Psoas muscle (tissue), 8 donors: Measurements from ENCODE around the gene TSPAN6. TPM values are rescaled to one million over a fixed set of nuclear protein-coding genes. Genes with fewer than 3 reads are reported as not detected.

Experiments
- ATAC-seq, 4 donors: fragments of 200-7000 bp; cut with Tn5 transposase; one replicate each; pipeline ENCODE4 v1.9.1; 2020; ENCODE audit warnings: moderate library complexity in 3 of 4, mild to moderate bottlenecking in 2 of 4
- DNase-seq, 2 donors: peaks; one replicate each; pipeline ENCODE4 v3.0.0-alpha.2; 2020
- H3K27ac ChIP-seq: fragments of 200-600 bp; one replicate; pipeline ENCODE4 v1.8.0; 2022
- H3K27me3 ChIP-seq, 3 donors: fragments of 200-600 bp in 1 of 3; one replicate each; pipeline versions ENCODE4 v1.6.1 to v1.8.0; 2013 to 2022; ENCODE audit warnings: low read length in 2 of 3, mild to moderate bottlenecking in 2 of 3, moderate library complexity in 1 of 3; ENCODE audit not compliant: insufficient read depth in 3 of 3
- H3K36me3 ChIP-seq, 2 donors: fragments of 200-600 bp in 1 of 2; one replicate each; pipeline versions ENCODE4 v1.6.1 to v1.8.0; 2013 to 2022; ENCODE audit warnings: low read depth in 1 of 2, mild to moderate bottlenecking in 1 of 2, moderate library complexity in 1 of 2; ENCODE audit not compliant: insufficient read depth in 1 of 2
- H3K4me1 ChIP-seq: fragments of 200-600 bp; one replicate; pipeline ENCODE4 v1.8.0; 2022
- H3K4me3 ChIP-seq: fragments of 200-600 bp; one replicate; pipeline ENCODE4 v1.8.0; 2022; ENCODE audit warnings: mild to moderate bottlenecking
- H3K9me3 ChIP-seq: fragments of 200-600 bp; one replicate; pipeline ENCODE4 v1.8.0; 2022
- WGBS, 3 donors: extraction: QIAGEN DNeasy Blood & Tissue Kit; methylation state at CpG; one replicate each; pipeline versions ENCODE4 v1.1.6 to v1.1.7; 2013; 5-methylcytosine and 5-hydroxymethylcytosine counted together
- intact Hi-C, 2 donors: fragments of 100-400 bp; cut with DNase I; formaldehyde crosslinking; loops; one replicate each; pipeline versions ENCODE4 v1.11.0 to v1.14.2; 2022
- polyA plus RNA-seq, 3 donors: library from polyadenylated mRNA; stranded (reverse); fragments of 200-250 nt; gene quantifications; one replicate each; pipeline ENCODE4 v1.2.3, GENCODE V29; 2013
- total RNA-seq, 4 donors: library from RNA; stranded (reverse); fragmentation: NEBNext Ultra II Directional in 2 of 4; extraction: Animal tissue kit (Norgen Biotek cat#: 25700) in 2 of 4; gene quantifications; one replicate each; pipeline versions ENCODE4 v1.2.1 to v1.2.4, GENCODE V29; 2021 to 2023
- TF ChIP-seq, protein P1 (sequence below): fragments of 200-600 bp; IDR thresholded peaks from one replicate; pipeline ENCODE4 v1.8.0; 2022; ENCODE audit warnings: antibody characterized with exemption
- donor health status: healthy with polysubstance abuse.
- donor health status: DM: no; HTN: no; CAD: no; lungs with moderate emphysema.
- donor health status: Bipolar disorder and iron deficiency.
- donor health status: healthy.
- donor health status: DM: yes; HTN: yes; CAD: no.
- donor health status: DM: no; HTN: no; CAD: no.
- donor health status: DM: no; HTN: no; CAD: no.
- donor health status: DM: yes; HTN: yes; CAD: no.

Gene TSPAN6
- total and polyA plus RNA-seq, 7 donors, result 2.1 to 4.3 (median 3.3) TPM

GRCh38 chrX:100681599-100681998 lies 45.0 kb upstream of the TSPAN6 start:
- DNase-seq (no peak), ATAC-seq (no peak)
- TF ChIP-seq, protein P1, sequence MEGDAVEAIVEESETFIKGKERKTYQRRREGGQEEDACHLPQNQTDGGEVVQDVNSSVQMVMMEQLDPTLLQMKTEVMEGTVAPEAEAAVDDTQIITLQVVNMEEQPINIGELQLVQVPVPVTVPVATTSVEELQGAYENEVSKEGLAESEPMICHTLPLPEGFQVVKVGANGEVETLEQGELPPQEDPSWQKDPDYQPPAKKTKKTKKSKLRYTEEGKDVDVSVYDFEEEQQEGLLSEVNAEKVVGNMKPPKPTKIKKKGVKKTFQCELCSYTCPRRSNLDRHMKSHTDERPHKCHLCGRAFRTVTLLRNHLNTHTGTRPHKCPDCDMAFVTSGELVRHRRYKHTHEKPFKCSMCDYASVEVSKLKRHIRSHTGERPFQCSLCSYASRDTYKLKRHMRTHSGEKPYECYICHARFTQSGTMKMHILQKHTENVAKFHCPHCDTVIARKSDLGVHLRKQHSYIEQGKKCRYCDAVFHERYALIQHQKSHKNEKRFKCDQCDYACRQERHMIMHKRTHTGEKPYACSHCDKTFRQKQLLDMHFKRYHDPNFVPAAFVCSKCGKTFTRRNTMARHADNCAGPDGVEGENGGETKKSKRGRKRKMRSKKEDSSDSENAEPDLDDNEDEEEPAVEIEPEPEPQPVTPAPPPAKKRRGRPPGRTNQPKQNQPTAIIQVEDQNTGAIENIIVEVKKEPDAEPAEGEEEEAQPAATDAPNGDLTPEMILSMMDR, result no peak
- Histone ChIP-seq H3K27me3 (peaks cover 0 to 10% (median 0%) of the 10 kb centered on the region in 3 donors), H3K4me1 (no peaks in the 10 kb centered on the region), H3K27ac (no peak overlapping the region), H3K9me3 (no peaks in the 10 kb centered on the region), H3K36me3 (no peaks in the 10 kb centered on the region), H3K4me3 (no peak overlapping the region)
- intact Hi-C loops, result loop anchor here in 1 of 2 donors (10.0 kb wide), 1 partner anchor 603 kb away; no protein-coding TSS in a partner anchor
- WGBS, 3 donors, result 54 to 89% (median 81%) methylated on average over 3 of the region's 3 CpGs

GRCh38 chrX:100680756-100681155 lies 44.1 kb upstream of the TSPAN6 start:
- Histone ChIP-seq H3K4me1 (no peaks in the 10 kb centered on the region), H3K9me3 (no peaks in the 10 kb centered on the region), H3K27me3 (peaks cover 0 to 10% (median 0%) of the 10 kb centered on the region in 3 donors), H3K4me3 (no peak overlapping the region), H3K27ac (no peak overlapping the region), H3K36me3 (no peaks in the 10 kb centered on the region)
- TF ChIP-seq, protein P1, result no peak
- DNase-seq, result no peak
- ATAC-seq, result no peak
- intact Hi-C loops, result loop anchor here in 1 of 2 donors (10.0 kb wide), 1 partner anchor 604 kb away; no protein-coding TSS in a partner anchor
- 19 to 28% (median 21%) methylated on average over 2 of the region's 2 CpGs for WGBS, 3 donors

DNA sequence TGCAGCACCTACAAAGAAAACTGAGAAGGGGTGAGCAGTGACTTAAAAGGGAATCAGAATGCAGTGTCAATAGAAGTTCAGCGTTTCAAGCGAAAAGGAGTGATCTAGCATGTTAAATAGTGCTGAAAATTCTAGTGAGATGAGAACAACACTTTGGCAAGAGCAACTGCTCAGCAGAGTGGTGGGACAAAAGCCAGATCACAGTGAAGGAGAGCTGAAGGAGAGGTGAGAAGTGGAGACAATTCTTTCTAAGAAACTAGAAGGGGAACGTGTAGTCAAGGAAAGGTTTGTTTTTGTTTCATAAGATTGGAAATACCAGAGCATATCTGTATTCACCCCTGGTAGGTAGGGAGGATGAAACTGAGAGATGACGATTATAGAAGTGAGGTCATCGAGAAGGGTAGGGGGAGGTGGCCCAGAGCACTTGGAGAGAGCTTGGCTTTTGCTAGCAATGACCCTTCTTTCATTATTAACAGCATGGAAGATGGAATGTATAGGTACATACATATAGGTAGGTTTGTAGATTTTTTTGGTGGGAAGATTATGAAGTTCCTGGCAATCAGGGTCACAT lies 41.1 kb upstream of the TSPAN6 start:
- H3K9me3 ChIP-seq, result no peaks in the 10 kb centered on the region
- TF ChIP-seq, protein P1, result no peak
- peaks cover 0 to 19% (median 0%) of the 10 kb centered on the region in 3 donors for H3K27me3 ChIP-seq
- intact Hi-C loops, result no loop called here
- no peak overlapping the region for H3K4me3 ChIP-seq
- DNase-seq (no peak), ATAC-seq (no peak)
- WGBS, 3 donors, result 43 to 57% (median 43%) methylated on average over 5 of the region's 5 CpGs
- no peak overlapping the region for H3K27ac ChIP-seq
- no peaks in the 10 kb centered on the region for H3K36me3 ChIP-seq
- no peaks in the 10 kb centered on the region for H3K4me1 ChIP-seq

DNA sequence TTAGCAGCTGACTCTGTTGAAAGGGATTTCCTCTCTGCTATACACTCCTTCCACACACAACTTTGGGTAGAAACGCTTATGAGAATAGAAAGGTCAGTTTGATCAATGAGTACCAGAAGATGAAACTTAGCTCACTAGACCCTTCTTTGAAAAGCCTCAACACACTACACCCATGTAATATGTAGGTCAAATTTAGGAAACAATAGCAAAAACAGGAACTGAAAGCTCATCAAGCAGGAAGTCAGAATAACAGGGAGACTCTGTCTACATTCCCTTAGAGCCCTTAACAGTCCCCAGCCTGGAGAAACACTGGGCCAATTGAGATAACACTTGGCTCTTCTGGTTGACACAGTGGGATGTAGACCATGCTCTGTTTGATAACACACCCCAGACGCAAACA lies 38.1 kb upstream of the TSPAN6 start:
- no peak for ATAC-seq
- intact Hi-C loops, result no loop called here
- Histone ChIP-seq H3K27ac (no peak overlapping the region), H3K9me3 (no peaks in the 10 kb centered on the region), H3K4me1 (no peaks in the 10 kb centered on the region), H3K27me3 (peaks cover 0 to 18% (median 0%) of the 10 kb centered on the region in 3 donors), H3K4me3 (no peak overlapping the region), H3K36me3 (no peaks in the 10 kb centered on the region)
- TF ChIP-seq, protein P1, result no peak
- DNase-seq, result no peak
- 54 to 65% (median 58%) methylated on average over 2 of the region's 2 CpGs for WGBS, 3 donors
